Measurements from ENCODE around the gene HMOX2.

- peak; percentile 33 to 66 (median 55) for TF ChIP-seq CTCF (IDR thresholded peaks at IDR 0.05)
- TF ChIP-seq POLR2A (IDR thresholded peaks at IDR 0.05), result no peak
These were observed 35.4 kb downstream of the HMOX2 start for GRCh38 chr16:4511441-4512082.

All from heart left ventricle (tissue), 13 donors.